ENCODE measurements around the gene CA10. TPM values are rescaled to one million over a fixed set of nuclear protein-coding genes. Genes with fewer than 3 reads are reported as not detected.

Gene CA10
- total and polyA plus RNA-seq, 9 of the 15 experiments (the other 6 are each of a cell fraction or from before 2014, with no cell fraction given), result not detected

- ChIA-PET POLR2A (no interaction called here), CTCF (ENCODE audit: low intra/inter-chr PET ratio) (no interaction called here)
- no peak overlapping the region for H3K4me3 ChIP-seq
- no peaks in the 10 kb centered on the region for H3K79me2 ChIP-seq (ENCODE audit: control insufficient read depth, insufficient read depth, low read length)
- no peak overlapping the region for H3K9ac ChIP-seq (ENCODE audit: insufficient read depth in 1 of 2, low read depth in 2 of 2, low read length in 2 of 2)
- no peak for ATAC-seq
- no peaks in the 10 kb centered on the region for H3K9me1 ChIP-seq (ENCODE audit: control insufficient read depth, insufficient read depth, low read length)
- BruUV-seq (replicated peaks), result no TSS peak
- TF ChIP-seq ATF1 (CRISPR knock-in tag; IDR thresholded peaks at IDR 0.05) (no peak), ATF1 (tag; IDR thresholded peaks at IDR 0.05) (no peak), TCF3 (CRISPR knock-in tag; IDR thresholded peaks at IDR 0.05) (no peak), TAF9B (IDR thresholded peaks at IDR 0.05; ENCODE audit: partially characterized antibody) (no peak), NELFE (IDR thresholded peaks at IDR 0.05; ENCODE audit: insufficient read depth, insufficient read length) (no peak), NCOR1 (IDR thresholded peaks at IDR 0.05) (no peak), PHF21A (IDR thresholded peaks at IDR 0.05; ENCODE audit: borderline replicate concordance, low read depth) (no peak), CC2D1A (IDR thresholded peaks at IDR 0.05) (no peak), HNRNPL (IDR thresholded peaks at IDR 0.05; ENCODE audit: low read depth, low read length) (no peak), MBD1 (CRISPR knock-in tag; IDR thresholded peaks at IDR 0.05) (no peak), MXI1 (IDR thresholded peaks at IDR 0.05; ENCODE audit: low read depth, low read length) (no peak), NCOA4 (IDR thresholded peaks at IDR 0.05; ENCODE audit: partially characterized antibody) (no peak), EZH2 (IDR thresholded peaks at IDR 0.05; ENCODE audit: borderline replicate concordance, low read depth, low read length) (no peak), ZNF311 (CRISPR knock-in tag; IDR thresholded peaks at IDR 0.05) (no peak), ZNF589 (CRISPR knock-in tag; IDR thresholded peaks at IDR 0.05; ENCODE audit: low read depth) (no peak), BCLAF1 (IDR thresholded peaks at IDR 0.05; ENCODE audit: borderline replicate concordance in 1 of 2, control insufficient read depth in 1 of 2, low read depth in 2 of 2, low read length in 1 of 2) (no peak), ZNF395 (CRISPR knock-in tag; IDR thresholded peaks at IDR 0.05) (no peak), HDGF (IDR thresholded peaks at IDR 0.05) (no peak)
- no peaks in the 10 kb centered on the region for H4K20me1 ChIP-seq (replicated peaks; ENCODE audit: control insufficient read depth, insufficient read depth, low read length)
- no peak overlapping the region for H3K27ac ChIP-seq (ENCODE audit: extremely low read depth, low read depth, low read length)
- H3K27me3 ChIP-seq (ENCODE audit: control insufficient read depth in 2 of 2, insufficient read depth in 2 of 2, low read length in 2 of 2), result no peaks in the 10 kb centered on the region
- H3K9me3 ChIP-seq (replicated peaks; ENCODE audit: control insufficient read depth, insufficient read depth, low read depth, low read length), result no peaks in the 10 kb centered on the region
- H3K4me2 ChIP-seq (ENCODE audit: insufficient read depth, low read length), result no peak overlapping the region
- no peak for DNase-seq (ENCODE audit: extremely low read depth in 1 of 4, low spot score in 3 of 4)
- no peaks in the 10 kb centered on the region for H3K4me1 ChIP-seq (replicated peaks in 1 of 2; ENCODE audit: control insufficient read depth in 2 of 2, insufficient read depth in 2 of 2, low read length in 2 of 2)
- intact Hi-C loops (cut with micrococcal nuclease), result no loop called here
- WGBS (ENCODE audit: insufficient coverage, low coverage, missing lambda C conversion rate), result 0% methylated on average over 5 of the region's 5 CpGs
- no peaks in the 10 kb centered on the region for H3K36me3 ChIP-seq (ENCODE audit: control insufficient read depth, insufficient read depth, low read length)
- H2AFZ ChIP-seq (ENCODE audit: low read depth, low read length), result no peak overlapping the region
- FAIRE-seq, result no peak
- in situ Hi-C loops (cut with MboI), result no loop called here
These were observed 379.7 kb downstream of the CA10 start for GRCh38 chr17:51778842-51779241.

Data from K562 (cell line).